GM10847 (cell line): ENCODE measurements around the gene IFIH1.

Experiments
- POLR2A ChIP-seq: IDR thresholded peaks from 2 replicates; pipeline ENCODE4 v1.6.1; 2011; ENCODE audit not compliant: insufficient read length; ENCODE audit errors: extremely low read depth

Gene IFIH1

DNA sequence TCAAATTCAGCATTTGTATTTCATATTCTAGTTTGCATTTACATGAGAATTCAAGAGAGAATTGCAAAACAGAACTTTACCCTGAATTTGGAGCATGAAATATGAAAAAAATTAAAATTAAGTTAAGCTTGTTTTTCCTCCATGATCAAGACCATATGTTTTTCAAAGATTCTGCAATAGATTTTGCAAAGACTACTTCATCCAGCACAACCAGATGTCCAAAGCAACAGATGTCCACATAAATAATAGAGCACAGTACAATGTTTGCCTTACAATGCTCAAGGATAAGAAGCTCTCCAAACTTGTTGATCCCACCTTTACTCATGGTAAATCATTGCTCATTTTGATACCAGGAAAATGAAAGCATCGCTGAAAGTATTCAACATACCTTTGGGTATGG, 100.9 kb downstream of the IFIH1 start:
- no peak for TF ChIP-seq POLR2A
